ENCODE results near the gene SLC1A5.
A peak's percentile ranks its signal among the peaks of the same experiment; 100 is the strongest.

SLC1A5 gene

GRCh38 chr19:46788968-46789338 is 559 bp upstream of the SLC1A5 start:
- no peak for DNase-seq (ENCODE audit: low spot score)
- no peak for TF ChIP-seq CTCF (IDR thresholded peaks at IDR 0.05; ENCODE audit: borderline replicate concordance, control extremely low read depth, extremely low read depth, insufficient read depth, missing control alignments)
- in situ Hi-C loops (cut with MboI; ENCODE audit: low sequenced_read_pairs, unreplicated experiment), result no loop called here

GRCh38 chr19:46787331-46788261 is 798 bp downstream of the SLC1A5 start:
- in situ Hi-C loops (cut with MboI; ENCODE audit: low sequenced_read_pairs, unreplicated experiment), result no loop called here
- peak; percentile 54 for DNase-seq (ENCODE audit: low spot score)

GRCh38 chr19:46787040-46787330 is 1.4 kb downstream of the SLC1A5 start:
- no peak for DNase-seq (ENCODE audit: low spot score)
- no peak for TF ChIP-seq CTCF (IDR thresholded peaks at IDR 0.05; ENCODE audit: borderline replicate concordance, control extremely low read depth, extremely low read depth, insufficient read depth, missing control alignments)
- in situ Hi-C loops (cut with MboI; ENCODE audit: low sequenced_read_pairs, unreplicated experiment), result no loop called here

More at GRCh38 chr19:46787331-46788261, 798 bp downstream of the SLC1A5 start:
- TF ChIP-seq CTCF (IDR thresholded peaks at IDR 0.05; ENCODE audit: borderline replicate concordance, control extremely low read depth, extremely low read depth, insufficient read depth, missing control alignments), result no peak

- in situ Hi-C loops (cut with MboI; ENCODE audit: low sequenced_read_pairs, unreplicated experiment), result no loop called here
- TF ChIP-seq CTCF (IDR thresholded peaks at IDR 0.05; ENCODE audit: borderline replicate concordance, control extremely low read depth, extremely low read depth, insufficient read depth, missing control alignments), result no peak
- DNase-seq (ENCODE audit: low spot score), result peak; percentile 84
Observed at GRCh38 chr19:46786236-46787039, 2.0 kb downstream of the SLC1A5 start.

- TF ChIP-seq CTCF (IDR thresholded peaks at IDR 0.05; ENCODE audit: borderline replicate concordance, control extremely low read depth, extremely low read depth, insufficient read depth, missing control alignments), result no peak
- in situ Hi-C loops (cut with MboI; ENCODE audit: low sequenced_read_pairs, unreplicated experiment), result no loop called here
- no peak for DNase-seq (ENCODE audit: low spot score)
Observed at GRCh38 chr19:46785980-46786235, 2.5 kb downstream of the SLC1A5 start.

- TF ChIP-seq CTCF (IDR thresholded peaks at IDR 0.05; ENCODE audit: borderline replicate concordance, control extremely low read depth, extremely low read depth, insufficient read depth, missing control alignments), result no peak
- DNase-seq (ENCODE audit: low spot score), result no peak
- in situ Hi-C loops (cut with MboI; ENCODE audit: low sequenced_read_pairs, unreplicated experiment), result no loop called here
Observed at GRCh38 chr19:46785054-46785979, 3.1 kb downstream of the SLC1A5 start.

Data from GM13976 (cell line).